ENCODE results near the gene TPK1. TPM values are rescaled to one million over a fixed set of nuclear protein-coding genes. Genes with fewer than 3 reads are reported as not detected.

TPK1 gene
- total and polyA plus RNA-seq, 2 donors (not counting 1 experiment from before 2014, with no cell fraction given) = 2.4 to 4.1 TPM

- Histone ChIP-seq H3K27ac (ENCODE audit: insufficient read depth, low read length) (no peak overlapping the region), H3K4me3 (replicated peaks in 1 of 4; ENCODE audit: control extremely low read depth in 1 of 4, insufficient read depth in 1 of 4, low read depth in 3 of 4, low read length in 4 of 4) (no peak overlapping the region), H3K4me1 (ENCODE audit: control insufficient read depth, extremely low read depth, insufficient read depth, low read length) (no peaks in the 10 kb centered on the region), H3K9ac (ENCODE audit: insufficient read depth, low read length) (no peak overlapping the region), H3K36me3 (ENCODE audit: control insufficient read depth, insufficient read depth, low read length) (no peaks in the 10 kb centered on the region), H3K79me2 (ENCODE audit: control insufficient read depth, insufficient read depth, low read length) (no peaks in the 10 kb centered on the region), H2AFZ (ENCODE audit: low read length) (no peak overlapping the region), H3K27me3 (ENCODE audit: control insufficient read depth, insufficient read depth, low read length) (no peaks in the 10 kb centered on the region), H3K9me3 (ENCODE audit: control insufficient read depth, insufficient read depth, low read depth, low read length) (no peaks in the 10 kb centered on the region), H4K20me1 (ENCODE audit: control insufficient read depth, extremely low read depth, insufficient read depth, low read length) (no peaks in the 10 kb centered on the region), H3K4me2 (ENCODE audit: extremely low read depth, insufficient read depth, low read length) (no peak overlapping the region)
- TF ChIP-seq EZH2 (IDR thresholded peaks at IDR 0.05; ENCODE audit: low read length, missing control alignments) = no peak
- DNase-seq (ENCODE audit: low read depth in 2 of 2) = no peak
Observed at GRCh38 chr7:144489504-144489903, 346.3 kb downstream of the TPK1 start.

GRCh38 chr7:144488977-144489376 is 346.9 kb downstream of the TPK1 start:
- no peak for DNase-seq (ENCODE audit: low read depth in 2 of 2)
- Histone ChIP-seq H3K4me3 (replicated peaks in 1 of 4; ENCODE audit: control extremely low read depth in 1 of 4, insufficient read depth in 1 of 4, low read depth in 3 of 4, low read length in 4 of 4) (no peak overlapping the region), H3K27ac (ENCODE audit: insufficient read depth, low read length) (no peak overlapping the region), H3K36me3 (ENCODE audit: control insufficient read depth, insufficient read depth, low read length) (no peaks in the 10 kb centered on the region), H2AFZ (ENCODE audit: low read length) (no peak overlapping the region), H3K4me1 (ENCODE audit: control insufficient read depth, extremely low read depth, insufficient read depth, low read length) (no peaks in the 10 kb centered on the region), H3K9me3 (ENCODE audit: control insufficient read depth, insufficient read depth, low read depth, low read length) (no peaks in the 10 kb centered on the region), H3K4me2 (ENCODE audit: extremely low read depth, insufficient read depth, low read length) (no peak overlapping the region), H4K20me1 (ENCODE audit: control insufficient read depth, extremely low read depth, insufficient read depth, low read length) (no peaks in the 10 kb centered on the region), H3K9ac (ENCODE audit: insufficient read depth, low read length) (no peak overlapping the region), H3K27me3 (ENCODE audit: control insufficient read depth, insufficient read depth, low read length) (no peaks in the 10 kb centered on the region), H3K79me2 (ENCODE audit: control insufficient read depth, insufficient read depth, low read length) (no peaks in the 10 kb centered on the region)
- TF ChIP-seq CTCF (conservative IDR thresholded peaks at IDR 0.05 in 1 of 2, IDR thresholded peaks at IDR 0.05 in 1 of 2; ENCODE audit: low read depth in 1 of 2, low read length in 2 of 2) (no peak), EZH2 (IDR thresholded peaks at IDR 0.05; ENCODE audit: low read length, missing control alignments) (no peak)

GRCh38 chr7:144487901-144488300 is 348.0 kb downstream of the TPK1 start:
- H3K9me3 ChIP-seq (ENCODE audit: control insufficient read depth, insufficient read depth, low read depth, low read length) = no peaks in the 10 kb centered on the region
- no peak for TF ChIP-seq EZH2 (IDR thresholded peaks at IDR 0.05; ENCODE audit: low read length, missing control alignments)
- no peak for TF ChIP-seq CTCF (conservative IDR thresholded peaks at IDR 0.05 in 1 of 2, IDR thresholded peaks at IDR 0.05 in 1 of 2; ENCODE audit: low read depth in 1 of 2, low read length in 2 of 2)
- no peak overlapping the region for H3K9ac ChIP-seq (ENCODE audit: insufficient read depth, low read length)
- no peaks in the 10 kb centered on the region for H3K4me1 ChIP-seq (ENCODE audit: control insufficient read depth, extremely low read depth, insufficient read depth, low read length)
- H3K27ac ChIP-seq (ENCODE audit: insufficient read depth, low read length) = no peak overlapping the region
- H3K36me3 ChIP-seq (ENCODE audit: control insufficient read depth, insufficient read depth, low read length) = no peaks in the 10 kb centered on the region
- H3K4me2 ChIP-seq (ENCODE audit: extremely low read depth, insufficient read depth, low read length) = no peak overlapping the region
- H3K79me2 ChIP-seq (ENCODE audit: control insufficient read depth, insufficient read depth, low read length) = no peaks in the 10 kb centered on the region
- no peaks in the 10 kb centered on the region for H3K27me3 ChIP-seq (ENCODE audit: control insufficient read depth, insufficient read depth, low read length)
- H2AFZ ChIP-seq (ENCODE audit: low read length) = no peak overlapping the region
- no peaks in the 10 kb centered on the region for H4K20me1 ChIP-seq (ENCODE audit: control insufficient read depth, extremely low read depth, insufficient read depth, low read length)
- H3K4me3 ChIP-seq (replicated peaks in 1 of 4; ENCODE audit: control extremely low read depth in 1 of 4, insufficient read depth in 1 of 4, low read depth in 3 of 4, low read length in 4 of 4) = no peak overlapping the region
- DNase-seq (ENCODE audit: low read depth in 2 of 2) = no peak
